HEK293 (cell line): ENCODE results near the gene TFDP1.

ENCODE experiments used
- CTCF ChIA-PET: fragments of 350-600 bp; formaldehyde crosslinking; extraction: SDS; loops from one replicate; lab custom pipeline; 2021; ENCODE audit warnings: antibody characterized with exemption; lab: Yijun Ruan, JAX
- POLR2A ChIA-PET: fragments of 300-600 bp; formaldehyde crosslinking; extraction: SDS; loops from one replicate; lab custom pipeline; 2020; ENCODE audit warnings: antibody characterized with exemption, inconsistent platforms; lab: Yijun Ruan, JAX
- H3K27ac ChIP-seq: fragments of 200-500 bp; sonication (Bioruptor generic); 2 replicates; pipeline ENCODE4 v1.5.1; 2014; ENCODE audit warnings: low read depth, low read length, control low read depth, inconsistent platforms; ENCODE audit errors: extremely low read depth
- H3K36me3 ChIP-seq, 2 experiments: fragments of 200-500 bp in 1 of 2; sonication (Bioruptor generic) in 1 of 2; 1 replicate in 1 of 2; 2 replicates in 1 of 2; pipeline ENCODE4 v1.5.1; 2014 to 2017; ENCODE audit warnings: inconsistent platforms in 2 of 2, low read length in 2 of 2; ENCODE audit not compliant: control insufficient read depth in 2 of 2, insufficient read depth in 1 of 2
- H3K4me1 ChIP-seq: fragments of 200-500 bp; sonication (Bioruptor generic); 2 replicates; pipeline ENCODE4 v1.5.1; 2014; ENCODE audit warnings: mild to moderate bottlenecking, low read length, inconsistent platforms; ENCODE audit not compliant: control insufficient read depth, insufficient read depth
- H3K4me3 ChIP-seq: 2 replicates; pipeline ENCODE4 v1.5.1; 2011; ENCODE audit warnings: low read depth, mild to moderate bottlenecking, control low read depth, low read length, moderate library complexity
- H3K9me3 ChIP-seq: fragments of 200-500 bp; sonication (Bioruptor generic); 2 replicates; pipeline ENCODE4 v1.5.1; 2014; ENCODE audit warnings: low read depth, low read length, inconsistent platforms; ENCODE audit not compliant: control insufficient read depth, insufficient read depth
- ATF2 ChIP-seq: fragments of 450-650 bp; formaldehyde crosslinking; IDR thresholded peaks from 2 replicates; pipeline ENCODE4 v1.5.1; 2016; ENCODE audit warnings: missing biosample characterization, missing genetic modification characterization, low read depth
- BCL11A ChIP-seq: fragments of 450-650 bp; formaldehyde crosslinking; IDR thresholded peaks from 2 replicates; pipeline ENCODE4 v1.5.1; 2016; ENCODE audit warnings: low read depth, missing biosample characterization, missing genetic modification characterization
- KLF16 ChIP-seq: fragments of 450-650 bp; formaldehyde crosslinking; IDR thresholded peaks from 2 replicates; pipeline ENCODE4 v1.5.1; 2017; ENCODE audit warnings: missing biosample characterization, missing genetic modification characterization
- KLF8 ChIP-seq: fragments of 450-650 bp; formaldehyde crosslinking; IDR thresholded peaks from 2 replicates; pipeline ENCODE4 v1.5.1; 2016; ENCODE audit warnings: missing biosample characterization, missing genetic modification characterization
- PRDM10 ChIP-seq: fragments of 450-650 bp; formaldehyde crosslinking; IDR thresholded peaks from 2 replicates; pipeline ENCODE4 v1.5.1; 2016; ENCODE audit warnings: missing biosample characterization, missing genetic modification characterization
- YY2 ChIP-seq: fragments of 450-650 bp; formaldehyde crosslinking; IDR thresholded peaks from 2 replicates; pipeline ENCODE4 v1.5.1; 2016; ENCODE audit warnings: missing biosample characterization, missing genetic modification characterization
- ZBTB26 ChIP-seq: fragments of 450-650 bp; formaldehyde crosslinking; optimal IDR thresholded peaks from 2 replicates; pipeline ENCODE3; 2016; ENCODE audit warnings: missing biosample characterization, mild to moderate bottlenecking, missing genetic modification characterization
- ZNF121 ChIP-seq: fragments of 450-650 bp; formaldehyde crosslinking; IDR thresholded peaks from 2 replicates; pipeline ENCODE4 v1.5.1; 2016; ENCODE audit warnings: missing biosample characterization, missing genetic modification characterization
- ZNF148 ChIP-seq: fragments of 450-650 bp; formaldehyde crosslinking; IDR thresholded peaks from 2 replicates; pipeline ENCODE4 v1.5.0; 2017; ENCODE audit warnings: missing biosample characterization, missing genetic modification characterization, borderline replicate concordance
- ZNF223 ChIP-seq: fragments of 450-650 bp; formaldehyde crosslinking; IDR thresholded peaks from 2 replicates; pipeline ENCODE4 v1.5.1; 2016; ENCODE audit warnings: missing biosample characterization, missing genetic modification characterization
- ZNF37A ChIP-seq: fragments of 450-650 bp; IDR thresholded peaks from 2 replicates; pipeline ENCODE4 v1.5.1; 2018; ENCODE audit warnings: missing biosample characterization, missing genetic modification characterization
- ZNF416 ChIP-seq: fragments of 450-650 bp; formaldehyde crosslinking; IDR thresholded peaks from 2 replicates; pipeline ENCODE4 v1.5.1; 2016; ENCODE audit warnings: missing biosample characterization, missing genetic modification characterization
- ZNF48 ChIP-seq: fragments of 450-650 bp; formaldehyde crosslinking; IDR thresholded peaks from 2 replicates; pipeline ENCODE4 v1.5.1; 2016; ENCODE audit warnings: missing biosample characterization, missing genetic modification characterization
- ZNF514 ChIP-seq: fragments of 450-650 bp; formaldehyde crosslinking; IDR thresholded peaks from 2 replicates; pipeline ENCODE4 v1.5.1; 2016; ENCODE audit warnings: missing biosample characterization, missing genetic modification characterization
- ZNF549 ChIP-seq: fragments of 450-650 bp; IDR thresholded peaks from 2 replicates; pipeline ENCODE4 v1.5.1; 2018; ENCODE audit warnings: missing biosample characterization, missing genetic modification characterization, mild to moderate bottlenecking, inconsistent platforms, moderate library complexity
- ZNF654 ChIP-seq: fragments of 450-650 bp; formaldehyde crosslinking; IDR thresholded peaks from 2 replicates; pipeline ENCODE4 v1.5.1; 2016; ENCODE audit warnings: low read depth, missing biosample characterization, missing genetic modification characterization
- ZNF785 ChIP-seq: fragments of 450-650 bp; formaldehyde crosslinking; IDR thresholded peaks from 2 replicates; pipeline ENCODE4 v1.5.1; 2016; ENCODE audit warnings: missing biosample characterization, missing genetic modification characterization
- ZNF791 ChIP-seq: fragments of 450-650 bp; formaldehyde crosslinking; IDR thresholded peaks from 2 replicates; pipeline ENCODE4 v1.5.1; 2016; ENCODE audit warnings: missing biosample characterization, missing genetic modification characterization
- ZNF837 ChIP-seq: fragments of 450-650 bp; formaldehyde crosslinking; IDR thresholded peaks from 2 replicates; pipeline ENCODE4 v1.5.1; 2016; ENCODE audit warnings: missing biosample characterization, missing genetic modification characterization
- ZSCAN5A ChIP-seq: fragments of 450-650 bp; formaldehyde crosslinking; IDR thresholded peaks from 2 replicates; pipeline ENCODE4 v1.5.1; 2016; ENCODE audit warnings: missing biosample characterization, missing genetic modification characterization
- TF ChIP-seq, protein P1 (sequence below): fragments of 450-650 bp; formaldehyde crosslinking; IDR thresholded peaks from 2 replicates; pipeline ENCODE4 v1.5.1; 2017; ENCODE audit warnings: missing biosample characterization, mild to moderate bottlenecking, missing genetic modification characterization, moderate library complexity
- TF ChIP-seq, protein P2 (sequence below): fragments of 450-650 bp; formaldehyde crosslinking; IDR thresholded peaks from 2 replicates; pipeline ENCODE4 v1.5.1; 2017; ENCODE audit warnings: missing biosample characterization, missing genetic modification characterization

Gene TFDP1

DNA sequence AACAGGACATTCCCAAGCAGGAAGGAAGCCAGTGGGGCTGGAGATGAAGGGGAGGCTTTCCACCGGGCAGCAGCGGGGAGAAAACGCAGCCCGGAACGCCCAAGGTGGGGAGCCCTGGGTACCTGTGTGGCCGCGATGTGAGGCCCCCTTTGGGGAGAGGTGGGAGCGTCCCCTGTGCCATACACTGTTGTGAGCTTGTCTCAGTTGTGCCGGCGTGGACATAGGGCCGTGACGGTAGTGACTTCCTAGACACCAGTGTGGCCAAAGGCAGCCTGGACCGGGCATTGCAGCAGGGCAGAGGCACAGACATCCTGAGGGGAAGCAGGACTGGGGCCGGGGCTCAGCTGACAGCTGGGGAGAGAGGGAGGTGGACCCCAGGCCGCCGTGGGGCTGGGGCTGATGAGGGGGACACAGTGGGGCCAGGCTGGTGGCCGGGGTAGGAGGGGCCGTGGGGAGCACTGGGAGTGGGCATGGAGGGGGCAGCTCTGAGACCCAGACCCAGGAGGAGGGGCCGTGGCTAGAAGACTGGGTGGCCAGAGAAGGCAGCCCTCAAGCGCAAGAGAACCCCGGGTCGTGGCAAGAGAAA, 38.5 kb upstream of the TFDP1 start (continued):
- TF ChIP-seq PRDM10 (tag by site-specific recombination) (no peak), ZBTB26 (tag by site-specific recombination) (no peak), ZNF791 (tag by site-specific recombination) (no peak), ZNF785 (tag by site-specific recombination) (no peak), YY2 (tag by site-specific recombination) (no peak), BCL11A (tag by site-specific recombination) (no peak), ZNF549 (tag by site-specific recombination) (no peak), ZNF48 (tag by site-specific recombination) (no peak), ZNF837 (tag by site-specific recombination) (no peak), ZSCAN5A (no peak), ZNF223 (tag by site-specific recombination) (no peak), ZNF121 (tag by site-specific recombination) (no peak)
- TF ChIP-seq, all 188 proteins: peak for 0

- POLR2A ChIA-PET: no interaction called here
- CTCF ChIA-PET: no interaction called here
- Histone ChIP-seq H3K4me3 (no peak overlapping the region), H3K9me3 (no peaks in the 10 kb centered on the region), H3K36me3 (peaks cover 0 to 20% of the 10 kb centered on the region in 2 experiments; a peak in 1 of 3 replicates), H3K27ac (no peak overlapping the region), H3K4me1 (no peaks in the 10 kb centered on the region)
- TF ChIP-seq ZNF48 (tag by site-specific recombination): no peak
- no peak for TF ChIP-seq ZNF416 (tag by site-specific recombination)
- TF ChIP-seq ZNF37A (tag by site-specific recombination): no peak
- no peak for TF ChIP-seq ZNF654 (tag by site-specific recombination)
- TF ChIP-seq, protein P1, sequence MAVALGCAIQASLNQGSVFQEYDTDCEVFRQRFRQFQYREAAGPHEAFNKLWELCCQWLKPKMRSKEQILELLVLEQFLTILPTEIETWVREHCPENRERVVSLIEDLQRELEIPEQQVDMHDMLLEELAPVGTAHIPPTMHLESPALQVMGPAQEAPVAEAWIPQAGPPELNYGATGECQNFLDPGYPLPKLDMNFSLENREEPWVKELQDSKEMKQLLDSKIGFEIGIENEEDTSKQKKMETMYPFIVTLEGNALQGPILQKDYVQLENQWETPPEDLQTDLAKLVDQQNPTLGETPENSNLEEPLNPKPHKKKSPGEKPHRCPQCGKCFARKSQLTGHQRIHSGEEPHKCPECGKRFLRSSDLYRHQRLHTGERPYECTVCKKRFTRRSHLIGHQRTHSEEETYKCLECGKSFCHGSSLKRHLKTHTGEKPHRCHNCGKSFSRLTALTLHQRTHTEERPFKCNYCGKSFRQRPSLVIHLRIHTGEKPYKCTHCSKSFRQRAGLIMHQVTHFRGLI (tag by site-specific recombination): no peak
- no peak for TF ChIP-seq KLF8 (tag by site-specific recombination)
- TF ChIP-seq, protein P2, sequence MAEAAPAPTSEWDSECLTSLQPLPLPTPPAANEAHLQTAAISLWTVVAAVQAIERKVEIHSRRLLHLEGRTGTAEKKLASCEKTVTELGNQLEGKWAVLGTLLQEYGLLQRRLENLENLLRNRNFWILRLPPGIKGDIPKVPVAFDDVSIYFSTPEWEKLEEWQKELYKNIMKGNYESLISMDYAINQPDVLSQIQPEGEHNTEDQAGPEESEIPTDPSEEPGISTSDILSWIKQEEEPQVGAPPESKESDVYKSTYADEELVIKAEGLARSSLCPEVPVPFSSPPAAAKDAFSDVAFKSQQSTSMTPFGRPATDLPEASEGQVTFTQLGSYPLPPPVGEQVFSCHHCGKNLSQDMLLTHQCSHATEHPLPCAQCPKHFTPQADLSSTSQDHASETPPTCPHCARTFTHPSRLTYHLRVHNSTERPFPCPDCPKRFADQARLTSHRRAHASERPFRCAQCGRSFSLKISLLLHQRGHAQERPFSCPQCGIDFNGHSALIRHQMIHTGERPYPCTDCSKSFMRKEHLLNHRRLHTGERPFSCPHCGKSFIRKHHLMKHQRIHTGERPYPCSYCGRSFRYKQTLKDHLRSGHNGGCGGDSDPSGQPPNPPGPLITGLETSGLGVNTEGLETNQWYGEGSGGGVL: no peak
- no peak for TF ChIP-seq ZNF514 (tag by site-specific recombination)
- TF ChIP-seq KLF16 (tag by site-specific recombination): no peak
- no peak for TF ChIP-seq ZNF148
- TF ChIP-seq ATF2 (tag by site-specific recombination): no peak
Measured at GRCh38 chr13:113546571-113547237, 37.8 kb upstream of the TFDP1 start.
